OCI-LY7 (cell line): ENCODE results near the gene OR6N1. TPM values are rescaled to one million over a fixed set of nuclear protein-coding genes. Genes with fewer than 3 reads are reported as not detected.

Source experiments
- BruUV-seq: library from RNA; stranded (reverse); fragments of 400-500 nt; replicated peaks from 2 replicates; lab custom pipeline; 2021; lab: Mats Ljungman, UMichigan
- CTCF ChIA-PET: fragments of 300-600 bp; sonication (Branson Sonifier 250); formaldehyde crosslinking; loops from one replicate; lab custom pipeline; 2022; ENCODE audit warnings: antibody characterized with exemption; ENCODE audit not compliant: unreplicated experiment; lab: Charles Lee
- POLR2A ChIA-PET: fragments of 300-600 bp; sonication (Branson Sonifier 250); formaldehyde crosslinking; loops from one replicate; lab custom pipeline; 2022; ENCODE audit warnings: antibody characterized with exemption; lab: Charles Lee
- DNase-seq: peaks from one replicate; pipeline ENCODE4 v3.0.0-alpha.2; 2015; ENCODE audit warnings: low spot score
- H2AFZ ChIP-seq: fragments of 200-600 bp; sonication (generic), shearing (Covaris generic); 2 replicates; pipeline ENCODE4 v1.6.1; 2014; ENCODE audit warnings: mild to moderate bottlenecking, antibody characterized with exemption, low read length, moderate library complexity
- H3K27ac ChIP-seq: fragments of 200-600 bp; sonication (generic); 2 replicates; pipeline ENCODE4 v1.5.1; 2014; ENCODE audit warnings: mixed run types, low read depth, mild to moderate bottlenecking, moderate library complexity, low read length, inconsistent platforms; ENCODE audit not compliant: poor library complexity, severe bottlenecking
- H3K36me3 ChIP-seq: fragments of 200-600 bp; sonication (generic); 2 replicates; pipeline ENCODE4 v1.6.1; 2014; ENCODE audit warnings: mild to moderate bottlenecking, antibody characterized with exemption, low read length, moderate library complexity, mixed read lengths; ENCODE audit not compliant: insufficient read depth
- H3K4me1 ChIP-seq: fragments of 200-600 bp; sonication (generic); 2 replicates; pipeline ENCODE4 v1.5.1; 2014; ENCODE audit warnings: mild to moderate bottlenecking, low read length; ENCODE audit not compliant: insufficient read depth, poor library complexity, severe bottlenecking
- H3K4me2 ChIP-seq: fragments of 200-600 bp; sonication (generic); 2 replicates; pipeline ENCODE4 v1.6.1; 2014; ENCODE audit warnings: mild to moderate bottlenecking, low read length
- H3K4me3 ChIP-seq: fragments of 200-600 bp; sonication (generic); 2 replicates; pipeline ENCODE4 v1.5.1; 2014; ENCODE audit warnings: mild to moderate bottlenecking, low read depth, low read length; ENCODE audit not compliant: poor library complexity, severe bottlenecking
- H3K79me2 ChIP-seq: fragments of 200-600 bp; sonication (generic); 2 replicates; pipeline ENCODE4 v1.6.1; 2016; ENCODE audit warnings: low read depth, mild to moderate bottlenecking, low read length, moderate library complexity, mixed read lengths; ENCODE audit not compliant: insufficient read depth
- H3K9me2 ChIP-seq: fragments of 200-600 bp; sonication (generic); 2 replicates; pipeline ENCODE4 v1.6.1; 2016; ENCODE audit warnings: mild to moderate bottlenecking, low read length, mixed read lengths; ENCODE audit not compliant: insufficient read depth
- H3K9me3 ChIP-seq: fragments of 200-600 bp; sonication (generic); 2 replicates; pipeline ENCODE4 v1.6.1; 2014; ENCODE audit warnings: mild to moderate bottlenecking, mixed run types, low read length, mixed read lengths
- H4K20me1 ChIP-seq: fragments of 200-600 bp; sonication (generic); 2 replicates; pipeline ENCODE4 v1.6.1; 2014; ENCODE audit warnings: mild to moderate bottlenecking, antibody characterized with exemption, low read length, moderate library complexity, mixed read lengths; ENCODE audit not compliant: insufficient read depth
- CTCF ChIP-seq: fragments of 200-600 bp; sonication (generic); conservative IDR thresholded peaks from 2 replicates; pipeline ENCODE4 v1.5.1; 2014; ENCODE audit warnings: mild to moderate bottlenecking, antibody characterized with exemption, low read length, moderate library complexity, mixed read lengths
- EZH2phosphoT487 ChIP-seq: fragments of 200-600 bp; sonication (generic); IDR thresholded peaks from 2 replicates; pipeline ENCODE4 v1.6.1; 2018; ENCODE audit warnings: low read depth, borderline replicate concordance, mild to moderate bottlenecking, mixed run types, antibody characterized with exemption, low read length, moderate library complexity, mixed read lengths
- intact Hi-C: fragments of 100-400 bp; cut with micrococcal nuclease; formaldehyde crosslinking; loops from one replicate; pipeline ENCODE4 v1.10.0; 2022; ENCODE audit not compliant: unreplicated experiment
- total RNA-seq, 2 experiments: library from RNA; depleted of rRNA in 1 of 2; stranded (reverse); fragments of >200 nt in 1 of 2; shearing (Covaris generic) in 1 of 2; gene quantifications; 2 replicates each; pipeline ENCODE4 v1.2.3, GENCODE V29; 2014 to 2022

Gene OR6N1
- total RNA-seq, 2 experiments from 2014 or later, result not detected

- Histone ChIP-seq H4K20me1 (no peaks in the 10 kb centered on the region), H3K27ac (no peak within 1 kb of the TSS), H3K79me2 (no peaks in the 10 kb centered on the region), H3K4me2 (no peak within 1 kb of the TSS), H3K36me3 (no peaks in the 10 kb centered on the region), H3K4me3 (no peak within 1 kb of the TSS), H3K9me3 (no peaks in the 10 kb centered on the region), H3K4me1 (no peaks in the 10 kb centered on the region), H2AFZ (no peak within 1 kb of the TSS), H3K9me2 (no peaks in the 10 kb centered on the region)
- POLR2A ChIA-PET, result no interaction called here
- CTCF ChIA-PET, result no interaction called here
- TF ChIP-seq CTCF, result no peak
- no peak for TF ChIP-seq EZH2phosphoT487
- DNase-seq, result no peak
- no TSS peak for BruUV-seq
- intact Hi-C loops, result no loop called here
These were observed 17.6 kb downstream of the OR6N1 start, which contains the start of gene OR6K6 for GRCh38 chr1:158754420-158754819. TSS of gene OR6K6 (plus strand) at chr1:158754720. CDS start at chr1:158754888, 168 bp downstream.

- no peaks in the 10 kb centered on the region for H3K4me1 ChIP-seq
- H3K27ac ChIP-seq, result no peak overlapping the region
- DNase-seq, result no peak
- H3K4me2 ChIP-seq, result no peak overlapping the region
- H3K79me2 ChIP-seq, result no peaks in the 10 kb centered on the region
- no TSS peak for BruUV-seq
- ChIA-PET CTCF (no interaction called here), POLR2A (no interaction called here)
- H2AFZ ChIP-seq, result no peak overlapping the region
- H3K36me3 ChIP-seq, result no peaks in the 10 kb centered on the region
- TF ChIP-seq CTCF (no peak), EZH2phosphoT487 (no peak)
- intact Hi-C loops, result no loop called here
- H4K20me1 ChIP-seq, result no peaks in the 10 kb centered on the region
- no peaks in the 10 kb centered on the region for H3K9me3 ChIP-seq
- H3K9me2 ChIP-seq, result no peaks in the 10 kb centered on the region
- H3K4me3 ChIP-seq, result no peak overlapping the region
These were observed 19.8 kb downstream of the OR6N1 start for GRCh38 chr1:158752155-158752712.

GRCh38 chr1:158735848-158736247 is 36.1 kb downstream of the OR6N1 start:
- no peak overlapping the region for H3K4me3 ChIP-seq
- BruUV-seq, result no TSS peak
- no peaks in the 10 kb centered on the region for H4K20me1 ChIP-seq
- H3K9me2 ChIP-seq, result no peaks in the 10 kb centered on the region
- DNase-seq, result no peak
- CTCF ChIA-PET, result no interaction called here
- no peak overlapping the region for H3K4me2 ChIP-seq
- no peaks in the 10 kb centered on the region for H3K36me3 ChIP-seq
- no peaks in the 10 kb centered on the region for H3K79me2 ChIP-seq
- H3K27ac ChIP-seq, result no peak overlapping the region
- intact Hi-C loops, result no loop called here
- H3K4me1 ChIP-seq, result no peaks in the 10 kb centered on the region
- TF ChIP-seq CTCF (no peak), EZH2phosphoT487 (no peak)
- no peaks in the 10 kb centered on the region for H3K9me3 ChIP-seq
- H2AFZ ChIP-seq, result no peak overlapping the region
- POLR2A ChIA-PET, result no interaction called here
